Upper lobe of left lung (tissue), 4 donors: ENCODE results near the gene SNX17.

ENCODE experiments used
- CTCF ChIP-seq, 6 experiments: fragments of 450-650 bp in 4 of 6; fragments of 200-600 bp in 2 of 6; sonication (generic) in 2 of 6; IDR thresholded peaks; one replicate each; pipeline ENCODE4 v1.5.1; 2016 to 2019; ENCODE audit warnings: antibody characterized with exemption in 6 of 6
- EP300 ChIP-seq, 4 donors: sonication (generic); formaldehyde crosslinking; IDR thresholded peaks; one replicate each; pipeline ENCODE4 v1.5.1; 2017; ENCODE audit warnings: antibody characterized with exemption in 4 of 4, control low read depth in 2 of 4
- POLR2A ChIP-seq, 4 donors: fragments of 450-650 bp; IDR thresholded peaks; one replicate each; pipeline ENCODE4 v1.5.1; 2016 to 2017; ENCODE audit warnings: antibody characterized with exemption in 4 of 4, mild to moderate bottlenecking in 2 of 4
- POLR2AphosphoS5 ChIP-seq, 2 donors: sonication (generic); formaldehyde crosslinking; IDR thresholded peaks; one replicate each; pipeline ENCODE4 v1.5.1; 2017; ENCODE audit warnings: antibody characterized with exemption in 2 of 2

GRCh38 chr2:27356382-27357181, 13.8 kb upstream of the SNX17 start, which contains the start of gene GTF3C2:
- TF ChIP-seq CTCF (IDR thresholded peaks at IDR 0.05) = peak in 4 of 6 experiments; percentile 30 to 55 (median 34)
- TF ChIP-seq EP300 (IDR thresholded peaks at IDR 0.05) = no peak
- peak; percentile 52 to 81 for TF ChIP-seq POLR2AphosphoS5 (IDR thresholded peaks at IDR 0.05)
- peak in 2 of 4 donors; percentile 44 to 72 for TF ChIP-seq POLR2A (IDR thresholded peaks at IDR 0.05)
